ENCODE results near the gene IL36RN.

DNA sequence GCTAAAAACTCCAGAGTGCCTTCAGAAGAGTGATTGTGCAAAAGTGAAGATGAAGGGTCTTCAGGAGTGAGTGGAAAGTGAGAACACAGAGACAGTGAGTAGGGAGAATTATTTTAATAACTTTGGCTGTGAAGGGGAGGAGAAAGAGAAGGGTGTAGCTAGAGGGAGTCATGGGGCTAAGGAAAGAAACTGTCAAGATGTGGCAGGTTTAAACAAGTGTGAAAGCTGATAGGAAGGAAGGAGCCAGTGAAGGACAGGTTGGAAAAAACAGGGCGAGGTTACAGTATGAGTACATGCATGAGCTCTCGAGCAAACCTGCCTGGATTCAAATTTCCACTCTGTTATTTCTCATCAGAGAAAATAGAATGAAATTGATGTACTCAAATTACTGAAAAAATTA is 26.5 kb downstream of the IL36RN start:
- TF ChIP-seq CTCF (conservative IDR thresholded peaks at IDR 0.05; ENCODE audit: low read depth, low read length) (no peak), EZH2 (IDR thresholded peaks at IDR 0.05; ENCODE audit: borderline replicate concordance, low read depth, low read length, poor library complexity, severe bottlenecking) (no peak)

All from A673 (cell line).